ENCODE measurements around the gene RBP7. TPM values are rescaled to one million over a fixed set of nuclear protein-coding genes. Genes with fewer than 3 reads are reported as not detected.

Gene RBP7
- total RNA-seq, 1 donor from 2014 or later, result not detected

- no peak for DNase-seq (ENCODE audit: low read depth)
Observed at GRCh38 chr1:10064416-10065343, 67.7 kb downstream of the RBP7 start.

DNA sequence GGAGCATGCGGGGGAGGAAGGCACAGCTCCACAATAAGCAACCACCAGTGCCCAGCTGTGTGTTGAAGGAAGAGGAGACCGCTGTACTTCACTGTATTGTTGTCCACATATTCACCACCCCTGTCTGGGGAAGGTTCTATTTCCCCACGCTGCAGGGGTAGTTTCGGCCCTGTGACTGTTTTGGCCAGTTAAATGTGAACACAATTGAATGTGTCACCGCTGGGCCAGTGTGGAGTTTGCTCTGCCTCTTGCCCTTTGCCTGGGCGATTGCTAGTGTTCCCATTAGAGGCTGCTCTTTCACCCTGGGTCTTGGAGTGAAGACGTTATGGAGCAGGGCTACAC is 68.3 kb downstream of the RBP7 start:
- DNase-seq (ENCODE audit: low read depth), result no peak

Small RNAs within 50 kb of the gene (microRNA-seq; reads per million reads assigned to microRNA genes)
- not detected for gene MIR5697

Other genes starting within 250 kb of the RBP7 start
- 17.1 and 23.5 TPM in 2 replicates for gene CLSTN1, start 173.3 kb upstream of the RBP7 start, total RNA-seq
- gene CTNNBIP1, start 87.0 kb upstream of the RBP7 start, total RNA-seq, result 19.6 and 26.0 TPM in 2 replicates
- gene LZIC, start 53.8 kb upstream of the RBP7 start, total RNA-seq, result 45.9 and 48.2 TPM in 2 replicates
- 9.8 and 12.4 TPM in 2 replicates for gene NMNAT1, start 53.8 kb upstream of the RBP7 start, total RNA-seq
- gene UBE4B, start 35.7 kb downstream of the RBP7 start, total RNA-seq, result 29.1 and 41.3 TPM in 2 replicates
- gene KIF1B, start 213.3 kb downstream of the RBP7 start, total RNA-seq, result 135 and 155 TPM in 2 replicates

Measured in myocyte (in vitro differentiated cells).